WTC11 (cell line): Measurements from ENCODE around the gene AP3B2. TPM values are rescaled to one million over a fixed set of nuclear protein-coding genes. Genes with fewer than 3 reads are reported as not detected.

Experiments used
- ATAC-seq: fragments of 200-7000 bp; cut with Tn5 transposase; 2 replicates; pipeline ENCODE4 v1.10.0; 2021; ENCODE audit warnings: mild to moderate bottlenecking, moderate library complexity
- CTCF ChIA-PET: fragments of 300-600 bp; sonication (Branson Sonifier 250); formaldehyde crosslinking; loops from one replicate; lab custom pipeline; 2021; ENCODE audit warnings: antibody characterized with exemption; lab: Charles Lee
- POLR2A ChIA-PET: fragments of 350-600 bp; sonication (Branson Sonifier 250); formaldehyde crosslinking; loops from one replicate; lab custom pipeline; 2021; ENCODE audit warnings: antibody characterized with exemption; lab: Charles Lee
- DNase-seq: peaks from one replicate; pipeline ENCODE4 v3.0.0; 2021; ENCODE audit warnings: low spot score
- H3K27ac Mint-ChIP-seq: 2 replicates; pipeline ENCODE4 v1.8.0; 2021; ENCODE audit warnings: mixed read lengths
- H3K27me3 Mint-ChIP-seq: 2 replicates; pipeline ENCODE4 v1.8.0; 2021; ENCODE audit warnings: low read depth, mild to moderate bottlenecking, moderate library complexity, mixed read lengths
- H3K36me3 Mint-ChIP-seq: 2 replicates; pipeline ENCODE4 v1.8.0; 2021; ENCODE audit warnings: mixed read lengths
- H3K4me1 Mint-ChIP-seq: 2 replicates; pipeline ENCODE4 v1.8.0; 2022; ENCODE audit warnings: mixed read lengths
- H3K4me3 Mint-ChIP-seq: 2 replicates; pipeline ENCODE4 v1.8.0; 2021; ENCODE audit warnings: mild to moderate bottlenecking, moderate library complexity, mixed read lengths
- H3K9me3 Mint-ChIP-seq: 2 replicates; pipeline ENCODE4 v1.8.0; 2021; ENCODE audit warnings: mixed read lengths
- ATF2 ChIP-seq: sonication (generic); formaldehyde crosslinking; IDR thresholded peaks from 2 replicates; pipeline ENCODE4 v1.8.1; 2022; ENCODE audit warnings: low read depth, missing genetic modification reagents, borderline replicate concordance
- CREB1 ChIP-seq: sonication (generic); formaldehyde crosslinking; IDR thresholded peaks from 2 replicates; pipeline ENCODE4 v1.8.0; 2023; ENCODE audit warnings: mild to moderate bottlenecking, missing genetic modification reagents
- E2F1 ChIP-seq: sonication (generic); formaldehyde crosslinking; IDR thresholded peaks from 2 replicates; pipeline ENCODE4 v1.8.0; 2022; ENCODE audit warnings: mild to moderate bottlenecking, missing genetic modification reagents
- EMX1 ChIP-seq: fragments of 250-450 bp; sonication (Bioruptor Pico); IDR thresholded peaks from 2 replicates; pipeline ENCODE4 v1.8.0; 2021; ENCODE audit warnings: mild to moderate bottlenecking
- ESRRA ChIP-seq: sonication (generic); formaldehyde crosslinking; IDR thresholded peaks from 2 replicates; pipeline ENCODE4 v1.8.1; 2022; ENCODE audit warnings: mild to moderate bottlenecking, missing genetic modification reagents, borderline replicate concordance
- ETV6 ChIP-seq: sonication (generic); formaldehyde crosslinking; IDR thresholded peaks from 2 replicates; pipeline ENCODE4 v1.8.1; 2022; ENCODE audit warnings: mild to moderate bottlenecking, missing genetic modification reagents
- FOXJ3 ChIP-seq: sonication (generic); formaldehyde crosslinking; IDR thresholded peaks from 2 replicates; pipeline ENCODE4 v1.9.0; 2021; ENCODE audit warnings: missing genetic modification reagents, mild to moderate bottlenecking, borderline replicate concordance
- IRF2 ChIP-seq: sonication (generic); formaldehyde crosslinking; IDR thresholded peaks from 2 replicates; pipeline ENCODE4 v1.8.0; 2022; ENCODE audit warnings: low read depth, missing genetic modification reagents, borderline replicate concordance
- JAZF1 ChIP-seq: fragments of 250-450 bp; sonication (Bioruptor Pico); IDR thresholded peaks from 2 replicates; pipeline ENCODE4 v1.9.0; 2021; ENCODE audit warnings: moderate library complexity, mild to moderate bottlenecking, inconsistent platforms
- NFE2L1 ChIP-seq: sonication (generic); formaldehyde crosslinking; IDR thresholded peaks from 2 replicates; pipeline ENCODE4 v1.8.1; 2023; ENCODE audit warnings: missing genetic modification reagents
- NR1H2 ChIP-seq: sonication (generic); formaldehyde crosslinking; IDR thresholded peaks from 2 replicates; pipeline ENCODE4 v1.9.0; 2021; ENCODE audit warnings: mild to moderate bottlenecking, moderate library complexity, missing genetic modification reagents
- PRRX2 ChIP-seq: fragments of 250-450 bp; sonication (Bioruptor Pico); IDR thresholded peaks from 2 replicates; pipeline ENCODE4 v1.8.0; 2021; ENCODE audit warnings: mild to moderate bottlenecking
- SMAD4 ChIP-seq: sonication (generic); formaldehyde crosslinking; IDR thresholded peaks from 2 replicates; pipeline ENCODE4 v1.8.0; 2022; ENCODE audit warnings: mild to moderate bottlenecking, missing genetic modification reagents
- SOX15 ChIP-seq: fragments of 250-450 bp; sonication (Bioruptor Pico); IDR thresholded peaks from 2 replicates; pipeline ENCODE4 v1.9.0; 2021; ENCODE audit warnings: mild to moderate bottlenecking
- TCF7 ChIP-seq: sonication (generic); formaldehyde crosslinking; IDR thresholded peaks from 2 replicates; pipeline ENCODE4 v1.8.0; 2022; ENCODE audit warnings: mild to moderate bottlenecking, low read depth, missing genetic modification reagents, moderate library complexity
- TP53 ChIP-seq: sonication (generic); formaldehyde crosslinking; IDR thresholded peaks from 2 replicates; pipeline ENCODE4 v1.8.1; 2023; ENCODE audit warnings: mild to moderate bottlenecking, missing genetic modification reagents
- ZBTB21 ChIP-seq: sonication (generic); formaldehyde crosslinking; IDR thresholded peaks from 2 replicates; pipeline ENCODE4 v1.8.1; 2023; ENCODE audit warnings: mild to moderate bottlenecking, missing genetic modification reagents, borderline replicate concordance
- ZNF219 ChIP-seq: sonication (generic); formaldehyde crosslinking; IDR thresholded peaks from 2 replicates; pipeline ENCODE4 v1.8.0; 2023; ENCODE audit warnings: missing genetic modification reagents, mild to moderate bottlenecking, borderline replicate concordance
- ZNF416 ChIP-seq: fragments of 250-450 bp; sonication (Bioruptor Pico); IDR thresholded peaks from 2 replicates; pipeline ENCODE4 v1.9.0; 2021; ENCODE audit warnings: mild to moderate bottlenecking, inconsistent platforms
- total RNA-seq: library from RNA; stranded (reverse); gene quantifications from 3 replicates; pipeline ENCODE4 v1.2.3, GENCODE V29; 2021
- TF ChIP-seq, protein P1 (sequence below): sonication (generic); formaldehyde crosslinking; IDR thresholded peaks from 2 replicates; pipeline ENCODE4 v1.8.1; 2023; ENCODE audit warnings: mild to moderate bottlenecking, missing genetic modification reagents
- TF ChIP-seq, protein P2 (sequence below): sonication (generic); formaldehyde crosslinking; IDR thresholded peaks from 2 replicates; pipeline ENCODE4 v1.8.1; 2022; ENCODE audit warnings: mild to moderate bottlenecking, moderate library complexity, missing genetic modification reagents
- TF ChIP-seq, protein P3 (sequence below): fragments of 250-450 bp; sonication (Bioruptor Pico); IDR thresholded peaks from 2 replicates; pipeline ENCODE4 v1.9.0; 2021; ENCODE audit warnings: mild to moderate bottlenecking

The AP3B2 gene
- total RNA-seq, 1 experiment from 2014 or later: 17.7 TPM

DNA sequence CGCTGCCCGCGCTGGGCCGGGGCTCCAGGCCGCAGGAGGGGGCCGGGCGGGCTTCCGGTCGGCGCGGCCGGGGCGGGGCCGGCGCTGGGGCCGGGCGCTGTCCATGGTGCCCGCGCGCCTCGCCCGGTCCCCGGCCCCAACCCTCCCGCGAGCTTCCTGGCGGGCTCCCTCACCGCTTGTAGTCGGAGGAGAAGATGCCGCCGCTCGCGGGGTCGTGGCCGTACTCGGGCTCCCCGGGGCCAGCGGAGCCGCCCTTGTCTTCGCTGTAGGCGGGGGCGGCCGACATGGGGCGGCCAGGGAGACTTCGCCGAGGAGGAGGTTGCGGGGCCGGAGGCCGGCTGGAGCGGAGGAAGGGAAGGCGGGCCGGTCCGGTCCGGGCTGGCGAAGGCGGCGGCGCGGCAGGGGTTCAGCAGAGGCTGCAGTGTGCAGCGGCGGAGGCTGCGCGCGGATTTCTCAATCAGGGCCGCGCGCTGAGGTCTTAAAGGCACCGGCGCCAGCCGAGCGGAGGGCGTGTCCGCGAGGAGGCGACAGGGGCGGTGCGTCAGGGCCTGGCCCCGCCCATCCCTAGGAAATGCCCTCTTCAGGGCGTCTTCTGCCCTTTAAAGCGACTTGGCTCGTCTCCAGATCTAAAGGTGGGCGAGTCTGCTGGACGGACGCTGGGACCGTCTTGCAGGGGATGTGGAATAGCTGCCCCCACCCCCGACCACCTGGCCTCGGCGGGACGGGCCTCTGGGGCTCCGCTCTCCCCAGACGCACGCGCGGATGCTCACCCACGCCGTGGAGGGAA, at the start of gene AP3B2 (continued):
- TF ChIP-seq, protein P1, sequence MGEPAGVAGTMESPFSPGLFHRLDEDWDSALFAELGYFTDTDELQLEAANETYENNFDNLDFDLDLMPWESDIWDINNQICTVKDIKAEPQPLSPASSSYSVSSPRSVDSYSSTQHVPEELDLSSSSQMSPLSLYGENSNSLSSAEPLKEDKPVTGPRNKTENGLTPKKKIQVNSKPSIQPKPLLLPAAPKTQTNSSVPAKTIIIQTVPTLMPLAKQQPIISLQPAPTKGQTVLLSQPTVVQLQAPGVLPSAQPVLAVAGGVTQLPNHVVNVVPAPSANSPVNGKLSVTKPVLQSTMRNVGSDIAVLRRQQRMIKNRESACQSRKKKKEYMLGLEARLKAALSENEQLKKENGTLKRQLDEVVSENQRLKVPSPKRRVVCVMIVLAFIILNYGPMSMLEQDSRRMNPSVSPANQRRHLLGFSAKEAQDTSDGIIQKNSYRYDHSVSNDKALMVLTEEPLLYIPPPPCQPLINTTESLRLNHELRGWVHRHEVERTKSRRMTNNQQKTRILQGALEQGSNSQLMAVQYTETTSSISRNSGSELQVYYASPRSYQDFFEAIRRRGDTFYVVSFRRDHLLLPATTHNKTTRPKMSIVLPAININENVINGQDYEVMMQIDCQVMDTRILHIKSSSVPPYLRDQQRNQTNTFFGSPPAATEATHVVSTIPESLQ (CRISPR knock-in tag): no peak
- 0 out of 2 replicates have a peak, but pooled peaks have one; percentile 17 for TF ChIP-seq ETV6 (CRISPR knock-in tag)
- no peak for TF ChIP-seq NFE2L1 (CRISPR knock-in tag)
- TF ChIP-seq SOX15 (CRISPR knock-in tag): no peak
- no peak for TF ChIP-seq ZNF416 (CRISPR knock-in tag)
- TF ChIP-seq, protein P2, sequence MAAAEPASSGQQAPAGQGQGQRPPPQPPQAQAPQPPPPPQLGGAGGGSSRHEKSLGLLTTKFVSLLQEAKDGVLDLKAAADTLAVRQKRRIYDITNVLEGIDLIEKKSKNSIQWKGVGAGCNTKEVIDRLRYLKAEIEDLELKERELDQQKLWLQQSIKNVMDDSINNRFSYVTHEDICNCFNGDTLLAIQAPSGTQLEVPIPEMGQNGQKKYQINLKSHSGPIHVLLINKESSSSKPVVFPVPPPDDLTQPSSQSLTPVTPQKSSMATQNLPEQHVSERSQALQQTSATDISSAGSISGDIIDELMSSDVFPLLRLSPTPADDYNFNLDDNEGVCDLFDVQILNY (CRISPR knock-in tag): peak; percentile 60
- TF ChIP-seq JAZF1: no peak
- no peak for TF ChIP-seq IRF2
- no peak for TF ChIP-seq FOXJ3
- TF ChIP-seq SMAD4 (CRISPR knock-in tag): no peak
- no peak for TF ChIP-seq PRRX2 (CRISPR knock-in tag)
- no peak for TF ChIP-seq ATF2 (CRISPR knock-in tag)
- no peak for TF ChIP-seq CREB1
- TF ChIP-seq, protein P3, sequence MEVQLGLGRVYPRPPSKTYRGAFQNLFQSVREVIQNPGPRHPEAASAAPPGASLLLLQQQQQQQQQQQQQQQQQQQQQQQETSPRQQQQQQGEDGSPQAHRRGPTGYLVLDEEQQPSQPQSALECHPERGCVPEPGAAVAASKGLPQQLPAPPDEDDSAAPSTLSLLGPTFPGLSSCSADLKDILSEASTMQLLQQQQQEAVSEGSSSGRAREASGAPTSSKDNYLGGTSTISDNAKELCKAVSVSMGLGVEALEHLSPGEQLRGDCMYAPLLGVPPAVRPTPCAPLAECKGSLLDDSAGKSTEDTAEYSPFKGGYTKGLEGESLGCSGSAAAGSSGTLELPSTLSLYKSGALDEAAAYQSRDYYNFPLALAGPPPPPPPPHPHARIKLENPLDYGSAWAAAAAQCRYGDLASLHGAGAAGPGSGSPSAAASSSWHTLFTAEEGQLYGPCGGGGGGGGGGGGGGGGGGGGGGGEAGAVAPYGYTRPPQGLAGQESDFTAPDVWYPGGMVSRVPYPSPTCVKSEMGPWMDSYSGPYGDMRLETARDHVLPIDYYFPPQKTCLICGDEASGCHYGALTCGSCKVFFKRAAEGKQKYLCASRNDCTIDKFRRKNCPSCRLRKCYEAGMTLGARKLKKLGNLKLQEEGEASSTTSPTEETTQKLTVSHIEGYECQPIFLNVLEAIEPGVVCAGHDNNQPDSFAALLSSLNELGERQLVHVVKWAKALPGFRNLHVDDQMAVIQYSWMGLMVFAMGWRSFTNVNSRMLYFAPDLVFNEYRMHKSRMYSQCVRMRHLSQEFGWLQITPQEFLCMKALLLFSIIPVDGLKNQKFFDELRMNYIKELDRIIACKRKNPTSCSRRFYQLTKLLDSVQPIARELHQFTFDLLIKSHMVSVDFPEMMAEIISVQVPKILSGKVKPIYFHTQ (CRISPR knock-in tag): no peak
- TF ChIP-seq E2F1: no peak
- TF ChIP-seq ZNF219 (CRISPR knock-in tag): peak; percentile 66; the same call in 1 of the 2 replicates

GRCh38 chr15:82751308-82751707, 41.6 kb upstream of the AP3B2 start:
- POLR2A ChIA-PET: no interaction called here
- CTCF ChIA-PET: interaction anchor here (0.8 to 1.5 kb wide), 4 partner anchors 59 to 220 kb away, joined by 3 to 8 read pairs (median 4); partner anchors contain the start of genes CPEB1 and RPS17
- DNase-seq: no peak
- Mint-ChIP-seq H3K27ac (peak overlapping the region; percentile 88), H3K4me1 (peaks cover 13% of the 10 kb centered on the region)
- no peak for TF ChIP-seq E2F1
- TF ChIP-seq, protein P2 (CRISPR knock-in tag): no peak
- TF ChIP-seq TP53 (CRISPR knock-in tag): no peak
- TF ChIP-seq, protein P1 (CRISPR knock-in tag): no peak
- TF ChIP-seq TCF7 (CRISPR knock-in tag): no peak
- no peak for TF ChIP-seq NFE2L1 (CRISPR knock-in tag)
- no peak for TF ChIP-seq EMX1 (CRISPR knock-in tag)
- no peak for TF ChIP-seq JAZF1
- TF ChIP-seq ZBTB21: no peak
- no peak for TF ChIP-seq ESRRA (CRISPR knock-in tag)
- no peak for TF ChIP-seq ETV6 (CRISPR knock-in tag)
- TF ChIP-seq IRF2: no peak
- no peak for TF ChIP-seq NR1H2 (CRISPR knock-in tag)
- TF ChIP-seq, all 79 proteins: peak for 0
- Mint-ChIP-seq H3K27me3 (no peaks in the 10 kb centered on the region), H3K9me3 (no peaks in the 10 kb centered on the region), H3K4me3 (peak overlapping the region; percentile 94), H3K36me3 (peaks cover 27% of the 10 kb centered on the region)
- ATAC-seq: no peak
